ENCODE data around the gene MTAP.

- TF ChIP-seq POLR2AphosphoS5 (IDR thresholded peaks at IDR 0.05; ENCODE audit: low read depth, low read length), result no peak
- no peak for TF ChIP-seq POLR2A (IDR thresholded peaks at IDR 0.05; ENCODE audit: low read depth, low read length)
These were observed 60.4 kb downstream of the MTAP start for GRCh38 chr9:21862871-21863270.

Data from GM12892 (cell line).